Ovary (tissue), 3 donors: Measurements from ENCODE around the gene TOMM22.

Experiments
- CTCF ChIP-seq, 3 donors: fragments of 450-650 bp in 2 of 3; fragments of 200-600 bp in 1 of 3; IDR thresholded peaks; one replicate each; pipeline versions ENCODE4 v1.5.1 to v1.8.0; 2016 to 2022; ENCODE audit warnings: antibody characterized with exemption in 3 of 3, mild to moderate bottlenecking in 1 of 3
- POLR2A ChIP-seq: fragments of 450-650 bp; IDR thresholded peaks from one replicate; pipeline ENCODE4 v1.6.1; 2017; ENCODE audit warnings: antibody characterized with exemption, mild to moderate bottlenecking, moderate library complexity
- donor health status: DM: no; HTN: no; CAD: no.

- TF ChIP-seq CTCF (IDR thresholded peaks at IDR 0.05) (no peak), POLR2A (no peak)
Measured at GRCh38 chr22:38655519-38656255, 26.1 kb upstream of the TOMM22 start.
